T-cell (primary cell): ENCODE data around the gene IPO7. TPM values are rescaled to one million over a fixed set of nuclear protein-coding genes. Genes with fewer than 3 reads are reported as not detected.
"Not testable (repeated sequence)": the region's sequence is repeated elsewhere in the genome, so short reads cannot be mapped to it uniquely, and the experiment has no call there.

Source experiments
- ATAC-seq, 4 experiments: fragments of 200-7000 bp in 3 of 4; fragments of 150-1000 bp in 1 of 4; cut with Tn5 transposase; replicated peaks in 1 of 4; 1 replicate in 3 of 4; 2 replicates in 1 of 4; pipeline ENCODE4 v1.10.0; 2021; ENCODE audit warnings: moderate library complexity in 3 of 4, mild to moderate bottlenecking in 2 of 4, moderate number of reproducible peaks in 1 of 4
- CTCF ChIA-PET, 2 donors: fragments of 300-600 bp; sonication (Branson Sonifier 250); formaldehyde crosslinking; loops; one replicate each; lab custom pipeline; 2022; ENCODE audit warnings: antibody characterized with exemption in 2 of 2; lab: Charles Lee
- POLR2A ChIA-PET, 2 donors: fragments of 300-600 bp; sonication (Branson Sonifier 250); formaldehyde crosslinking; loops; one replicate each; lab custom pipeline; 2022; ENCODE audit warnings: antibody characterized with exemption in 2 of 2; lab: Charles Lee
- DNase-seq, 35 experiments: peaks; one replicate each; pipeline versions ENCODE4 v3.0.0 to v3.0.0-alpha.2; 2013 to 2023
- H3K27ac ChIP-seq: one replicate; pipeline ENCODE4 v1.5.1; 2013; ENCODE audit warnings: low read length
- H3K27me3 ChIP-seq, 2 experiments: replicated peaks in 1 of 2; 1 replicate in 1 of 2; 2 replicates in 1 of 2; pipeline versions ENCODE4 v1.6.1 to v1.7.0; 2013; ENCODE audit warnings: low read length in 1 of 2, mixed read lengths in 1 of 2; ENCODE audit not compliant: control insufficient read depth in 2 of 2, insufficient read depth in 2 of 2; ENCODE audit errors: extremely low read depth in 1 of 2
- H3K36me3 ChIP-seq, 2 donors: 1 replicate in 1 of 2; 2 replicates in 1 of 2; pipeline versions ENCODE4 v1.6.1 to v1.7.0; 2013; ENCODE audit warnings: low read length in 1 of 2; ENCODE audit not compliant: control insufficient read depth in 2 of 2, insufficient read depth in 1 of 2; ENCODE audit errors: extremely low read depth in 1 of 2
- H3K4me1 ChIP-seq, 2 experiments: 1 replicate in 1 of 2; 2 replicates in 1 of 2; pipeline versions ENCODE4 v1.6.1 to v1.7.0; 2013; ENCODE audit warnings: low read length in 2 of 2, mixed read lengths in 1 of 2; ENCODE audit not compliant: insufficient read depth in 2 of 2, control insufficient read depth in 1 of 2; ENCODE audit errors: extremely low read depth in 1 of 2
- H3K4me3 ChIP-seq, 2 donors: 1 replicate in 1 of 2; 2 replicates in 1 of 2; pipeline versions ENCODE4 v1.5.1 to v1.7.0; 2013; ENCODE audit warnings: mild to moderate bottlenecking in 2 of 2, low read length in 1 of 2, moderate library complexity in 1 of 2; ENCODE audit not compliant: control insufficient read depth in 1 of 2; ENCODE audit errors: extremely low read depth in 1 of 2
- H3K9me3 ChIP-seq: 2 replicates; pipeline ENCODE4 v1.7.0; 2013
- H3K27ac Mint-ChIP-seq, 2 donors: one replicate each; pipeline ENCODE4 v1.8.0; 2020 to 2021; ENCODE audit warnings: mild to moderate bottlenecking in 2 of 2, mixed read lengths in 2 of 2
- H3K27me3 Mint-ChIP-seq, 2 donors: one replicate each; pipeline ENCODE4 v1.8.0; 2021 to 2022; ENCODE audit warnings: mixed read lengths in 2 of 2
- H3K36me3 Mint-ChIP-seq: one replicate; pipeline ENCODE4 v1.8.0; 2021; ENCODE audit warnings: mixed read lengths
- H3K4me1 Mint-ChIP-seq, 3 donors: one replicate each; pipeline ENCODE4 v1.8.0; 2020 to 2022; ENCODE audit warnings: mixed read lengths in 3 of 3, mild to moderate bottlenecking in 1 of 3
- H3K4me3 Mint-ChIP-seq, 3 donors: one replicate each; pipeline ENCODE4 v1.8.0; 2020 to 2022; ENCODE audit warnings: mild to moderate bottlenecking in 3 of 3, mixed read lengths in 3 of 3, moderate library complexity in 3 of 3
- H3K9me3 Mint-ChIP-seq, 3 donors: one replicate each; pipeline ENCODE4 v1.8.0; 2020 to 2022; ENCODE audit warnings: mixed read lengths in 3 of 3
- WGBS: methylation state at CpG from one replicate; pipeline ENCODE4 v1.1.5; 2013; ENCODE audit warnings: missing lambda C conversion rate; ENCODE audit not compliant: insufficient coverage; 5-methylcytosine and 5-hydroxymethylcytosine counted together
- total RNA-seq, 35 experiments: library from RNA in 6 of 35; stranded (reverse) in 6 of 35; fragments of 120-200 nt in 1 of 35; gene quantifications; one replicate each; pipeline versions ENCODE4 v1.2.1 to v1.2.4 and lab custom pipeline; 2013 to 2026

Gene IPO7
- total RNA-seq, 5 donors from 2014 or later (not counting 1 experiment from before 2014, with no cell fraction given), result 53.3 to 72.8 (median 61.2) TPM

- ATAC-seq (no peak), DNase-seq (no peak)
- Histone ChIP-seq H3K9me3 (no peaks in the 10 kb centered on the region), H3K4me1 (peaks cover 17 to 32% of the 10 kb centered on the region in 2 experiments), H3K27ac (no peak overlapping the region), H3K27me3 (peaks cover 0 to 2% of the 10 kb centered on the region in 2 experiments), H3K4me3 (no peak overlapping the region), H3K36me3 (no peaks in the 10 kb centered on the region)
- POLR2A ChIA-PET, result interaction anchor here in 1 of 2 donors (0.6 kb wide), 1 partner anchor 76 kb away, joined by 3 read pairs; no protein-coding TSS in a partner anchor
- H3K36me3 Mint-ChIP-seq, result peaks cover 6% of the 10 kb centered on the region
- no peak overlapping the region for H3K27ac Mint-ChIP-seq
- no CpG with 5 or more reads among the region's 1 CpG for WGBS
- CTCF ChIA-PET, result interaction anchor here in 1 of 2 donors (0.7 to 1.1 kb wide), 2 partner anchors 73 to 120 kb away, joined by 3 read pairs; no protein-coding TSS in a partner anchor
- no peaks in the 10 kb centered on the region for H3K9me3 Mint-ChIP-seq
- H3K4me3 Mint-ChIP-seq, result peak overlapping the region; percentile 49 to 96 (median 60)
- H3K27me3 Mint-ChIP-seq, result no peaks in the 10 kb centered on the region
- peaks cover 43 to 49% (median 49%) of the 10 kb centered on the region in 3 donors for H3K4me1 Mint-ChIP-seq
Observed at GRCh38 chr11:9386901-9387300, 2.4 kb downstream of the IPO7 start.

- Histone ChIP-seq H3K27ac (no peak overlapping the region), H3K27me3 (no peaks in the 10 kb centered on the region), H3K4me3 (no peak overlapping the region), H3K36me3 (no peaks in the 10 kb centered on the region), H3K4me1 (peaks cover 15 to 32% of the 10 kb centered on the region in 2 experiments), H3K9me3 (no peaks in the 10 kb centered on the region)
- Mint-ChIP-seq H3K27ac (no peak overlapping the region), H3K9me3 (no peaks in the 10 kb centered on the region), H3K4me1 (peaks cover 63 to 65% (median 63%) of the 10 kb centered on the region in 3 donors), H3K4me3 (no peak overlapping the region), H3K36me3 (peaks cover 12% of the 10 kb centered on the region), H3K27me3 (no peaks in the 10 kb centered on the region)
- DNase-seq, result no peak
- ChIA-PET CTCF (no interaction called here), POLR2A (no interaction called here)
- 100% methylated on average over 2 of the region's 10 CpGs for WGBS
- no peak for ATAC-seq
Observed at GRCh38 chr11:9396310-9396709, 11.9 kb downstream of the IPO7 start.

GRCh38 chr11:9396752-9397151 is 12.3 kb downstream of the IPO7 start:
- POLR2A ChIA-PET, result no interaction called here
- DNase-seq, result no peak
- no peaks in the 10 kb centered on the region for H3K9me3 ChIP-seq
- H3K27ac Mint-ChIP-seq, result no peak overlapping the region
- H3K36me3 Mint-ChIP-seq, result peaks cover 12% of the 10 kb centered on the region
- no peaks in the 10 kb centered on the region for H3K9me3 Mint-ChIP-seq
- H3K36me3 ChIP-seq, result no peaks in the 10 kb centered on the region
- no peak overlapping the region for H3K4me3 ChIP-seq
- CTCF ChIA-PET, result no interaction called here
- WGBS, result no CpG with 5 or more reads among the region's 3 CpGs
- no peak for ATAC-seq
- no peak overlapping the region for H3K4me3 Mint-ChIP-seq
- no peaks in the 10 kb centered on the region for H3K27me3 Mint-ChIP-seq
- H3K4me1 Mint-ChIP-seq, result peaks cover 60 to 65% (median 62%) of the 10 kb centered on the region in 3 donors
- peaks cover 15 to 30% of the 10 kb centered on the region in 2 experiments for H3K4me1 ChIP-seq
- H3K27me3 ChIP-seq, result no peaks in the 10 kb centered on the region
- no peak overlapping the region for H3K27ac ChIP-seq

DNA sequence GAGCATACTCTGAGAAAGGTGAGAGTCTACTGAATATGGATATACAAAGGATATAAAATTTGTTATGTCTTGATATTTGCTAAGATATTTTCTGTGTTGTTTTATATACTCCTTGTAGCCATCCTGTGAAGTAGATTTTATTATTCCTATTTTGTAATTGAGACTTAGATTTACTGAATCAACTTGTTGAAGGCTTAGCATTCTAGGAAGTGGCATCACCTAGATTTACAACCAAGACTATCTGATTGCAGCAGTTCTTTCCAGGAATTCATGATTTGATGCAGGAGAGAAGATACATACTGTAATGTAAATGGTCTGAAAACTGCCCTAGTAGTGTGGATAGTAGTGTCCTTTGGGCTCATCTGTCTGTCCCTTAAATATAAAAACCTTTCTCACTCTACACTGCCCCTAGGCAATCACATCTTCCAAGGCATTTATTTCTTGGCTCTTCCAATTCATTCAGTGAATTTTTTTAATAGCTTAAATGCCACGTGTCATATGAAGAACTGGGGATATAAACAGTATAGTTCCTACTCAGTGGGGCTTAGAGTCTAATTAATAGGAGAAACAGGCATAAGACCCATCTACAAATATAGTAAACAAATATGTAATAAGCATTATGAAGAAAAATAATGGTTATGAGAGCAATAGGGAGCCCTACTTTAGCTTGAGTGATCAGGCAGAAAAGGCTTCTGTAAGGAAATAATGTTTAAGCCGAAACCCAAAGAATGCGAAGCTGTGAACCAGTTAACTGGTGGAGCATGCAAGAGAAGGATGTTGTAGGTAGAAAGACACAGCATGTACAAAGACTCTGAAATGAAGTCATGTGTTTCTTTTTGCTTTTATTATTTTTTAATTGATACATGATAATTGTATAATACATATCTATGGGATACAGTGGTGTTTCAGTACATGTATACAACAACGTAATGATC is 13.6 kb downstream of the IPO7 start:
- no peak for ATAC-seq
- POLR2A ChIA-PET, result interaction anchor here in 1 of 2 donors (0.5 to 0.8 kb wide), 5 partner anchors 10 to 226 kb away, joined by 3 to 10 read pairs (median 3); no protein-coding TSS in a partner anchor
- no peak overlapping the region for H3K4me3 Mint-ChIP-seq
- Histone ChIP-seq H3K27ac (no peak overlapping the region), H3K27me3 (no peaks in the 10 kb centered on the region), H3K4me1 (peaks cover 8 to 20% of the 10 kb centered on the region in 2 experiments), H3K36me3 (no peaks in the 10 kb centered on the region), H3K9me3 (no peaks in the 10 kb centered on the region), H3K4me3 (no peak overlapping the region)
- H3K4me1 Mint-ChIP-seq, result peaks cover 53 to 58% (median 54%) of the 10 kb centered on the region in 3 donors
- H3K27me3 Mint-ChIP-seq, result no peaks in the 10 kb centered on the region
- no peaks in the 10 kb centered on the region for H3K9me3 Mint-ChIP-seq
- H3K27ac Mint-ChIP-seq, result peak overlapping the region; percentile 31 to 54
- CTCF ChIA-PET, result interaction anchor here (0.5 to 1.6 kb wide), 5 partner anchors 10 to 1373 kb away, joined by 3 to 12 read pairs (median 3); partner anchors contain the start of gene IPO7 (in 1 of the 2)
- no peak for DNase-seq
- WGBS, result 95% methylated on average over 2 of the region's 4 CpGs
- peaks cover 15% of the 10 kb centered on the region for H3K36me3 Mint-ChIP-seq

- Histone ChIP-seq H3K36me3 (peaks cover 0 to 3% of the 10 kb centered on the region in 2 donors), H3K27ac (no peak overlapping the region), H3K4me3 (no peak overlapping the region), H3K9me3 (no peaks in the 10 kb centered on the region), H3K4me1 (peaks cover 5 to 12% of the 10 kb centered on the region in 2 experiments), H3K27me3 (no peaks in the 10 kb centered on the region)
- ChIA-PET CTCF (no interaction called here), POLR2A (no interaction called here)
- Mint-ChIP-seq H3K4me1 (peaks cover 44 to 49% (median 45%) of the 10 kb centered on the region in 3 donors), H3K27ac (peak overlapping the region in 1 of 2 donors; percentile 4), H3K4me3 (no peak overlapping the region), H3K27me3 (no peaks in the 10 kb centered on the region), H3K9me3 (no peaks in the 10 kb centered on the region), H3K36me3 (peaks cover 17% of the 10 kb centered on the region)
- DNase-seq (no peak), ATAC-seq (no peak)
Observed at GRCh38 chr11:9399466-9399865, 15.0 kb downstream of the IPO7 start.

GRCh38 chr11:9401884-9402283 is 17.4 kb downstream of the IPO7 start:
- peaks cover 32 to 51% (median 34%) of the 10 kb centered on the region in 3 donors for H3K4me1 Mint-ChIP-seq
- H3K27ac ChIP-seq, H3K27ac Mint-ChIP-seq, H3K9me3 Mint-ChIP-seq, POLR2A ChIA-PET, CTCF ChIA-PET, H3K4me1 ChIP-seq, ATAC-seq, H3K9me3 ChIP-seq, H3K27me3 Mint-ChIP-seq, H3K27me3 ChIP-seq, H3K4me3 ChIP-seq, DNase-seq, H3K4me3 Mint-ChIP-seq: not testable (repeated sequence)
- H3K36me3 ChIP-seq, result peaks cover 0 to 14% of the 10 kb centered on the region in 2 donors
- H3K36me3 Mint-ChIP-seq, result peaks cover 21% of the 10 kb centered on the region
- WGBS, result 0% methylated on average over 1 of the region's 8 CpGs
